Measurements from ENCODE around the gene CAPN5. TPM values are rescaled to one million over a fixed set of nuclear protein-coding genes. Genes with fewer than 3 reads are reported as not detected.

Gene CAPN5
- total and polyA plus RNA-seq, 4 donors: 6.5 to 25.8 (median 18.2) TPM

DNA sequence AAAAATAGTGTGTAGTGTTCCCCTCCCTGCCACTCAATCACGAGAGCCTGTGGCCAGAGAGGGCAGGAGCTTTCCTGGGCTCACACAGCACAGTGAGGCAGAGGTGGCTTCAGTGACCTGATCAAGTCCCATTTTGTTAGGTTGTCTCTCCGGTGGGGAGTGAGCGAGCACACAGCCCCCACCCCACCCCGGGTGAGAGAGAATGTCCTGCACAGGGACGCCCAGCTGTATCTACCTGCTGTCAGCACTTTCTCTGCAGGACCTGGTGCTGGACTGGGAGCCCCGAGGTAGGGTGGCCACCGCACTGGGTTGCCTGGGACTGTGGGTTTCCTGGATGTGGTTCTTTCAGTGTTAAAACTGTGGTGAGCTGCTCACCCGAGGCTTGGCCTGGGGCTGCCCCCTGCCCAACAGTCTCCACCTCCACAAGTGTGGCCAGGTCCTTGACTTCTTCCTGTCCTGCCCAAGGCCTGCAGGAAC lies 6.1 kb downstream of the CAPN5 start:
- 68% methylated on average over 8 of the region's 8 CpGs for WGBS
- DNase-seq (ENCODE audit: low spot score): no peak
- Histone ChIP-seq H3K4me3 (ENCODE audit: low read depth in 1 of 3, low read length in 3 of 3) (no peak overlapping the region), H3K36me3 (ENCODE audit: control insufficient read depth in 4 of 4, insufficient read depth in 3 of 4, low read depth in 1 of 4, low read length in 3 of 4) (no peaks in the 10 kb centered on the region), H3K27ac (ENCODE audit: low read depth in 1 of 2, low read length in 2 of 2) (peak overlapping the region; percentile 65), H3K27me3 (ENCODE audit: control insufficient read depth in 4 of 4, insufficient read depth in 4 of 4, low read length in 3 of 4) (no peaks in the 10 kb centered on the region), H3K9me3 (ENCODE audit: control insufficient read depth in 4 of 4, low read length in 3 of 4) (no peaks in the 10 kb centered on the region), H3K4me1 (ENCODE audit: control insufficient read depth in 4 of 4, insufficient read depth in 4 of 4, low read length in 3 of 4) (peaks cover 7 to 62% (median 40%) of the 10 kb centered on the region in 4 donors), H3K9ac (ENCODE audit: low read depth in 1 of 2, low read length in 2 of 2) (no peak overlapping the region)
- TF ChIP-seq RXRA (IDR thresholded peaks at IDR 0.05) (no peak), HNF4A (conservative IDR thresholded peaks at IDR 0.05) (no peak), GABPA (IDR thresholded peaks at IDR 0.05 in 1 of 2, conservative IDR thresholded peaks at IDR 0.05 in 1 of 2) (no peak), FOXA1 (IDR thresholded peaks at IDR 0.05) (no peak), FOXA2 (IDR thresholded peaks at IDR 0.05) (no peak), JUND (IDR thresholded peaks at IDR 0.05) (no peak), REST (IDR thresholded peaks at IDR 0.05) (no peak), TAF1 (conservative IDR thresholded peaks at IDR 0.05) (no peak), EGR1 (IDR thresholded peaks at IDR 0.05; ENCODE audit: low read depth in 2 of 2) (no peak), SP1 (IDR thresholded peaks at IDR 0.05) (no peak), RAD21 (IDR thresholded peaks at IDR 0.05) (no peak), NR2F2 (IDR thresholded peaks at IDR 0.05) (no peak), HNF4G (IDR thresholded peaks at IDR 0.05) (no peak), YY1 (IDR thresholded peaks at IDR 0.05) (no peak), ATF3 (IDR thresholded peaks at IDR 0.05) (no peak)
- TF ChIP-seq, protein P1, sequence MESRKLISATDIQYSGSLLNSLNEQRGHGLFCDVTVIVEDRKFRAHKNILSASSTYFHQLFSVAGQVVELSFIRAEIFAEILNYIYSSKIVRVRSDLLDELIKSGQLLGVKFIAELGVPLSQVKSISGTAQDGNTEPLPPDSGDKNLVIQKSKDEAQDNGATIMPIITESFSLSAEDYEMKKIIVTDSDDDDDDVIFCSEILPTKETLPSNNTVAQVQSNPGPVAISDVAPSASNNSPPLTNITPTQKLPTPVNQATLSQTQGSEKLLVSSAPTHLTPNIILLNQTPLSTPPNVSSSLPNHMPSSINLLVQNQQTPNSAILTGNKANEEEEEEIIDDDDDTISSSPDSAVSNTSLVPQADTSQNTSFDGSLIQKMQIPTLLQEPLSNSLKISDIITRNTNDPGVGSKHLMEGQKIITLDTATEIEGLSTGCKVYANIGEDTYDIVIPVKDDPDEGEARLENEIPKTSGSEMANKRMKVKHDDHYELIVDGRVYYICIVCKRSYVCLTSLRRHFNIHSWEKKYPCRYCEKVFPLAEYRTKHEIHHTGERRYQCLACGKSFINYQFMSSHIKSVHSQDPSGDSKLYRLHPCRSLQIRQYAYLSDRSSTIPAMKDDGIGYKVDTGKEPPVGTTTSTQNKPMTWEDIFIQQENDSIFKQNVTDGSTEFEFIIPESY (IDR thresholded peaks at IDR 0.05): no peak
- TF ChIP-seq, protein P2, sequence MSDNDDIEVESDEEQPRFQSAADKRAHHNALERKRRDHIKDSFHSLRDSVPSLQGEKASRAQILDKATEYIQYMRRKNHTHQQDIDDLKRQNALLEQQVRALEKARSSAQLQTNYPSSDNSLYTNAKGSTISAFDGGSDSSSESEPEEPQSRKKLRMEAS (IDR thresholded peaks at IDR 0.05): no peak
- TF ChIP-seq, protein P3, sequence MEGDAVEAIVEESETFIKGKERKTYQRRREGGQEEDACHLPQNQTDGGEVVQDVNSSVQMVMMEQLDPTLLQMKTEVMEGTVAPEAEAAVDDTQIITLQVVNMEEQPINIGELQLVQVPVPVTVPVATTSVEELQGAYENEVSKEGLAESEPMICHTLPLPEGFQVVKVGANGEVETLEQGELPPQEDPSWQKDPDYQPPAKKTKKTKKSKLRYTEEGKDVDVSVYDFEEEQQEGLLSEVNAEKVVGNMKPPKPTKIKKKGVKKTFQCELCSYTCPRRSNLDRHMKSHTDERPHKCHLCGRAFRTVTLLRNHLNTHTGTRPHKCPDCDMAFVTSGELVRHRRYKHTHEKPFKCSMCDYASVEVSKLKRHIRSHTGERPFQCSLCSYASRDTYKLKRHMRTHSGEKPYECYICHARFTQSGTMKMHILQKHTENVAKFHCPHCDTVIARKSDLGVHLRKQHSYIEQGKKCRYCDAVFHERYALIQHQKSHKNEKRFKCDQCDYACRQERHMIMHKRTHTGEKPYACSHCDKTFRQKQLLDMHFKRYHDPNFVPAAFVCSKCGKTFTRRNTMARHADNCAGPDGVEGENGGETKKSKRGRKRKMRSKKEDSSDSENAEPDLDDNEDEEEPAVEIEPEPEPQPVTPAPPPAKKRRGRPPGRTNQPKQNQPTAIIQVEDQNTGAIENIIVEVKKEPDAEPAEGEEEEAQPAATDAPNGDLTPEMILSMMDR (IDR thresholded peaks at IDR 0.05; ENCODE audit: low read depth, low read length, missing input control): no peak

Measured in liver (tissue), 9 donors.